ENCODE results near the gene PEX26.
"Not testable (repeated sequence)": the region's sequence is repeated elsewhere in the genome, so short reads cannot be mapped to it uniquely, and the experiment has no call there.

Gene PEX26

GRCh38 chr22:18130018-18130417 lies 52.2 kb downstream of the PEX26 start:
- no peak overlapping the region for H3K4me3 Mint-ChIP-seq
- H3K36me3 Mint-ChIP-seq: peaks cover 13% of the 10 kb centered on the region
- H3K9me3 Mint-ChIP-seq (ENCODE audit: low read depth): no peaks in the 10 kb centered on the region
- H3K27me3 Mint-ChIP-seq: no peaks in the 10 kb centered on the region
- no peaks in the 10 kb centered on the region for H3K4me1 Mint-ChIP-seq (ENCODE audit: low read depth)
- H3K27ac Mint-ChIP-seq: no peak overlapping the region

DNA sequence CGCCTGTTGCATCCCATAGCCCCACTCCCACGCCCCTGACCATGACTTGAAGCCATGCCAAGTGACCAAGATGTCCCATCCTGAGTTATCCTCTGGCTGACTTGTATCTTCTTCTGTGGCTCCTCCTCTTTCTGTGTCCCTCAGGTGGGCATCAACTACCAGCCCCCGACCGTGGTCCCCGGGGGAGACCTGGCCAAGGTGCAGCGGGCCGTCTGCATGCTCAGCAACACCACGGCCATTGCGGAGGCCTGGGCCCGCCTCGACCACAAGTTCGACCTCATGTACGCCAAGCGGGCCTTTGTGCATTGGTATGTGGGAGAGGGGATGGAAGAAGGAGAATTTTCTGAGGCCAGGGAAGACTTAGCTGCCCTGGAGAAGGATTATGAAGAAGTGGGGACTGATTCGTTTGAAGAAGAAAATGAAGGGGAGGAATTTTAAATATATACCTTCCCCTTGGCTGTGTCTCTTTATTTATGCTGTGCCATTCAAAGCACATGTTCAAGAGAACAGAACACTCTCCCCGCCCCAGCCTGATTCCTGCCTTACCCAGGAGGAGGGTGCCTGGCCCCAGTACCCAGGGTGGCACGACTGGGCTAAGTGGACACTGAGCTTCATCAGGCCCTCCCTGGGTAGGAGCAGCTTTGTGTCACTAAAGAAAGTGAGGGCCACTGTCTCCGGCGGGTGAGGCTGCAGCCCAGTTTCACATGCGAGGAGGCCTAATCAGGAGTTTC lies 53.1 kb downstream of the PEX26 start:
- H3K9me3 Mint-ChIP-seq (ENCODE audit: low read depth): no peaks in the 10 kb centered on the region
- H3K27ac Mint-ChIP-seq: no peak overlapping the region
- no peaks in the 10 kb centered on the region for H3K27me3 Mint-ChIP-seq
- H3K4me3 Mint-ChIP-seq: no peak overlapping the region
- H3K36me3 Mint-ChIP-seq: peaks cover 12% of the 10 kb centered on the region
- no peaks in the 10 kb centered on the region for H3K4me1 Mint-ChIP-seq (ENCODE audit: low read depth)

- Mint-ChIP-seq H3K4me1 (ENCODE audit: low read depth) (no peaks in the 10 kb centered on the region), H3K36me3 (peaks cover 3% of the 10 kb centered on the region), H3K9me3 (ENCODE audit: low read depth) (no peaks in the 10 kb centered on the region), H3K27ac (no peak overlapping the region), H3K27me3 (no peaks in the 10 kb centered on the region), H3K4me3 (no peak overlapping the region)
These were observed 55.7 kb downstream of the PEX26 start for GRCh38 chr22:18133452-18133851.

DNA sequence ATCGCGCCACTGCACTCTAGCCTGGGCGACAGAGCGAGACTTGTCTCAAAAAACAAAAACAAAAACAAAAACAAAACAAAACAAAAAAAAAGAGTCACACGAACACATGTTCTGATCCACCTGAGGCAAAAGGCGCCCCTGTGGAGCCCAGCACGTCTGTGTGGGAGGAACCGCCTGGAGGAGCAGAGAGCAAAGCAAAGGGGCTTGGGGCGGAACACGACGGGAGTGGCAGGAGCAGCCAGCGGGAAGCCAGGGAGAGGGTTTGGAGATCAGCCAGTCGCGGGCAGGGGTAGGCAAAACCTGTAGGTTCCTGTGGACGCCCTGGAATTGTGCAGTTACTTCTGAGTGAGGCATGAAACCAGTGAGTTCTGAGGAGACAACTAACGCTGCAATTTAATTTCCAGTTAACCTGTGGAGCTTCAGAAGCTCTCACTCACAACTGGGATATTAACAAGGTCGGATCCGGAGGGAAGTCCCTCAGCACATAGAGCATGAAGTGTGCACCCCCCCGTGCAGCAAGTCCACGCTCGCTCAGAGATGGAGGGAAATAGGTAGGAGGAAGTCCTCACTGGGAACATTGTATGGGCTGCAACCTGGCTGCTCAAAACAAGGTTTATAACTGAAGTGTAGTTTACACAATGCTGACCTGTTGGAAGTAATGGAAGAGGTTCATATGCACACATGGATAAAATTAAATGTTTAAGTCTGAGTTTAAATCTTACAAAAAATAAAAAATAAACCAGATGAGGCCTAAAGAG lies 59.0 kb downstream of the PEX26 start:
- Mint-ChIP-seq H3K36me3 (peaks cover 2% of the 10 kb centered on the region), H3K9me3 (ENCODE audit: low read depth) (no peaks in the 10 kb centered on the region), H3K27ac (no peak overlapping the region), H3K27me3 (no peaks in the 10 kb centered on the region), H3K4me1 (ENCODE audit: low read depth) (no peaks in the 10 kb centered on the region), H3K4me3 (no peak overlapping the region)

- not testable (repeated sequence) for H3K36me3 Mint-ChIP-seq; H3K9me3 Mint-ChIP-seq (ENCODE audit: low read depth); H3K27me3 Mint-ChIP-seq; H3K4me3 Mint-ChIP-seq; H3K4me1 Mint-ChIP-seq (ENCODE audit: low read depth); H3K27ac Mint-ChIP-seq
These were observed 63.2 kb downstream of the PEX26 start for GRCh38 chr22:18141004-18141403.

GRCh38 chr22:18144105-18144504 lies 66.3 kb downstream of the PEX26 start:
- Mint-ChIP-seq H3K27ac (no peak overlapping the region), H3K27me3 (no peaks in the 10 kb centered on the region), H3K4me1 (ENCODE audit: low read depth) (peaks cover 12% of the 10 kb centered on the region), H3K4me3 (no peak overlapping the region), H3K9me3 (ENCODE audit: low read depth) (no peaks in the 10 kb centered on the region), H3K36me3 (peaks cover 8% of the 10 kb centered on the region)

- Mint-ChIP-seq H3K27ac (no peak overlapping the region), H3K9me3 (ENCODE audit: low read depth) (no peaks in the 10 kb centered on the region), H3K4me3 (no peak overlapping the region), H3K36me3 (peaks cover 8% of the 10 kb centered on the region), H3K4me1 (ENCODE audit: low read depth) (peaks cover 24% of the 10 kb centered on the region), H3K27me3 (no peaks in the 10 kb centered on the region)
These were observed 68.0 kb downstream of the PEX26 start for GRCh38 chr22:18145676-18146388.

- Mint-ChIP-seq H3K36me3 (peaks cover 6% of the 10 kb centered on the region), H3K27me3 (no peaks in the 10 kb centered on the region), H3K4me3 (no peak overlapping the region), H3K4me1 (ENCODE audit: low read depth) (peaks cover 29% of the 10 kb centered on the region), H3K27ac (no peak overlapping the region), H3K9me3 (ENCODE audit: low read depth) (no peaks in the 10 kb centered on the region)
These were observed 68.6 kb downstream of the PEX26 start for GRCh38 chr22:18146389-18146753.

DNA sequence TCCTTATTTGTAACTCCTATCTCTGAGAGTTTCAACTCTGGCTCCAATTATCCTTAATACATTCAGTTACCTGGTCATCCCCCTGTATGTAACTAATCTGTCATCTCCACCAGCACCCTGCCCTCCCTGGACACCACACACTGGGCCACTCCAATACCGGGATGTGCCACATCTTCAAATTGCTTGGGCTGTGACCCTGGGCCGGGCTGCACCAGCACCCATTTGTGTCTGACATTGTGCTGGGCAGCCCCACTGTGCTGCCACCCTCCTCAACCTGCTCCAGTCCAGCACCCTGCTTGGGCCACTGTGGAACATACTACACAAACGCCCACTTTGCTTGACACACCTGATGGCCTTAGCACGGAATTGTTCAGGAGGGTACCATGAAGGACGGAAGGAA lies 70.0 kb downstream of the PEX26 start:
- no peak overlapping the region for H3K27ac Mint-ChIP-seq

DNA sequence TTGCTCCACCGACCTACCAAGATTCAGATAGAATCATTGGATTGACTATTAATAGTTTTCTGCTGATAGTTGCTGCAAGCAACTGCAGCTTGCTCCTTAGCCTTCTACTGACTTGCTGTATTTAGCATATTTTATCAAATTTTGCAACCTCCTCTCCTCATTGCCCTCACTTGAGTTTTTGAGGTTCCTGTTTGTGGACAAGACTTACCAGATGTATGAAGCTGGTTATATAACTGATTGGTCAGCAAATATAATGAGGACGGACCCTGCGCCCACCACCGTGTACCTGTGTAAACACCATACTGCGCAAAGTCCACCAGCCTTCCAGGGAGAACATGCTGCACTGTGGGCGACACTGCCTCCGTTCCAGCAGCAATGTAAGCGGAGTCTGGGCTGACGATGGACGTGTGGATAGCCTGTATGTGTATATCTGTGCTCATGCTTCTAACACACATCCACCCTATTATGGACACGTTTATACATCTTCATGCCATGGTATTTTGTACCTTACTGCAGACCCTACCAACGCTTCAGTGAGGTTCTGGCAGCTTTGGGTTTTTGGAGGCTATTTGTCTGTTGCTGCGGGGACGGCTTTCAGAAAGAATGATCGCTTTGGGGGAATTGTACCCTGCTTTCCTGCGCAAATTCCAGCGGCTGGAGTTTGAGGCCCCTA lies 70.6 kb downstream of the PEX26 start:
- Mint-ChIP-seq H3K4me3 (peak overlapping the region; percentile 87), H3K27ac (no peak overlapping the region), H3K27me3 (no peaks in the 10 kb centered on the region), H3K4me1 (ENCODE audit: low read depth) (peaks cover 44% of the 10 kb centered on the region), H3K36me3 (peaks cover 2% of the 10 kb centered on the region), H3K9me3 (ENCODE audit: low read depth) (no peaks in the 10 kb centered on the region)

More for the DNA sequence above, 70.0 kb downstream of the PEX26 start:
- peaks cover 2% of the 10 kb centered on the region for H3K36me3 Mint-ChIP-seq
- H3K27me3 Mint-ChIP-seq: no peaks in the 10 kb centered on the region
- H3K4me1 Mint-ChIP-seq (ENCODE audit: low read depth): peaks cover 42% of the 10 kb centered on the region
- no peaks in the 10 kb centered on the region for H3K9me3 Mint-ChIP-seq (ENCODE audit: low read depth)
- H3K4me3 Mint-ChIP-seq: no peak overlapping the region

DNA sequence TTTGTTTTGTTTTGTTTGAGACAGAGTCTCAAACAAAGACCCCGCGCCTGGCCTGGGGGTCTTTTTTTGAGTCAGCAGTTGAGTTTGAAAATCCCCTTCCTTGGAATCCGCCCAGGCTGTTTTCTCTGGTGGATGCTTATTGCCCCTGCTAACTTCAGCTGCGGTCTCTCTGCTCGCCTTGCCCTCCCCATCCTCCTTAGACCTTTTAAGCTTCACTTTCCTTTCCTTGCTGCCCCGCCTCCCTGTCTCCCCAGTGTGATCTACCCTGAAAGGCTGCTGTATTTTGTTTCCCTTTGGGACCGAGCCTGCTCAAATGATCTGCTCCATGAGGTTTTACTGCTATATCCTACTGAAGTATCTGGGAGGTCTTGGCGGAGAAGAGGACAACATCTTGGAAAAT lies 74.7 kb downstream of the PEX26 start:
- H3K4me3 Mint-ChIP-seq: peak overlapping the region; percentile 74
- no peaks in the 10 kb centered on the region for H3K27me3 Mint-ChIP-seq
- H3K27ac Mint-ChIP-seq: peak overlapping the region; percentile 77
- H3K4me1 Mint-ChIP-seq (ENCODE audit: low read depth): peaks cover 50% of the 10 kb centered on the region
- no peaks in the 10 kb centered on the region for H3K9me3 Mint-ChIP-seq (ENCODE audit: low read depth)
- peaks cover 2% of the 10 kb centered on the region for H3K36me3 Mint-ChIP-seq

DNA sequence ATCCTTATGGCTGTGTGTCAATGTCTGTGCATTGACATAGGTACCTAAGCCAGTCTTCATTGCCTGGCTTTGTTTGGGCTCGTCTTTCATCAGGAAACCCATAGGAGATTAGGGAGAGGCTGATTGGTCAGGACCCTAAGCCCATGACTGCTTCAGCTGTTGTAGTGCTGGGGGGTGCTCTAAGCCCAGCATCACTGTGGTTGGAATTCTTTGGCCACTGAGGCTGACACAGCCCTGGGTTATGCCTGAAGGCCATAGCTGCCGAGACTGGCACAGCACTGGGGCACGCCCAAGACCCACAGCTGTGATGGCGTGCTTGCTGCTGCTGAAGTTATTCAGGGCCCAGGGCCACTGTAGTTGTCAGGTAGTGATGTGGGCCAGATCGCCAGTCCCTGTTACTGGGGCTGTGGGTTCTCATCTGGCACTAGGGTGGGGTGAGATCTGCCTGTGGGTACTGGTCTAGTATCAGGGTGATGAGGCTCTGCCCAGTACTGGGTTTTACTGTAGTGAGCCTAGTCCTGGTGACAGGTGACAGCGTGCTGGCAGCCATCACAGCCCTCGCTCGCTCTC lies 77.1 kb downstream of the PEX26 start:
- peaks cover 4% of the 10 kb centered on the region for H3K36me3 Mint-ChIP-seq
- no peaks in the 10 kb centered on the region for H3K9me3 Mint-ChIP-seq (ENCODE audit: low read depth)
- no peak overlapping the region for H3K27ac Mint-ChIP-seq
- H3K27me3 Mint-ChIP-seq: no peaks in the 10 kb centered on the region
- no peak overlapping the region for H3K4me3 Mint-ChIP-seq
- peaks cover 36% of the 10 kb centered on the region for H3K4me1 Mint-ChIP-seq (ENCODE audit: low read depth)
